Fibroblast of villous mesenchyme (primary cell): Measurements from ENCODE around the gene SHOC2. TPM values are rescaled to one million over a fixed set of nuclear protein-coding genes. Genes with fewer than 3 reads are reported as not detected.
A peak's percentile ranks its signal among the peaks of the same experiment; 100 is the strongest.

Source experiments
- DNase-seq: peaks from one replicate; pipeline ENCODE4 v3.0.0-alpha.2; 2010; ENCODE audit warnings: low read depth
- H3K4me3 ChIP-seq: 2 replicates; pipeline ENCODE4 v1.5.1; 2011; ENCODE audit warnings: low read depth, mild to moderate bottlenecking, low read length
- CTCF ChIP-seq: IDR thresholded peaks from 2 replicates; pipeline ENCODE4 v1.5.1; 2012; ENCODE audit warnings: low read depth, mild to moderate bottlenecking, low read length; ENCODE audit not compliant: insufficient read depth
- total RNA-seq: library from RNA; depleted of rRNA; stranded (reverse); fragments of >200 nt; gene quantifications from 2 replicates; pipeline ENCODE4 v1.2.3, GENCODE V29; 2012

Gene SHOC2
- total RNA-seq, 1 donor: 69.5 TPM

GRCh38 chr10:110885932-110886674, 33.3 kb upstream of the SHOC2 start:
- no peak for DNase-seq
- TF ChIP-seq CTCF: no peak
- no peak overlapping the region for H3K4me3 ChIP-seq

- H3K4me3 ChIP-seq: no peak overlapping the region
- no peak for TF ChIP-seq CTCF
- no peak for DNase-seq
Measured at GRCh38 chr10:110887560-110887959, 31.8 kb upstream of the SHOC2 start.

- no peak for DNase-seq
- H3K4me3 ChIP-seq: no peak overlapping the region
- TF ChIP-seq CTCF: no peak
Measured at GRCh38 chr10:110892602-110893288, 26.7 kb upstream of the SHOC2 start.

GRCh38 chr10:110893559-110894179, 25.7 kb upstream of the SHOC2 start:
- peak; percentile 47 for TF ChIP-seq CTCF
- no peak overlapping the region for H3K4me3 ChIP-seq
- peak; percentile 51 for DNase-seq

GRCh38 chr10:110897184-110897583, 22.2 kb upstream of the SHOC2 start:
- no peak for TF ChIP-seq CTCF
- H3K4me3 ChIP-seq: no peak overlapping the region
- peak; percentile 43 for DNase-seq

- DNase-seq: no peak
- H3K4me3 ChIP-seq: no peak overlapping the region
- no peak for TF ChIP-seq CTCF
Measured at GRCh38 chr10:110898391-110898790, 21.0 kb upstream of the SHOC2 start.
